H1 (cell line): ENCODE data around the gene NTPCR. TPM values are rescaled to one million over a fixed set of nuclear protein-coding genes. Genes with fewer than 3 reads are reported as not detected.

Source experiments
- BCL11A ChIP-seq, 2 experiments: IDR thresholded peaks; one replicate each; pipeline ENCODE4 v1.6.1; 2011; ENCODE audit warnings: low read depth in 2 of 2, low read length in 2 of 2, mild to moderate bottlenecking in 2 of 2
- CTBP2 ChIP-seq: IDR thresholded peaks from 2 replicates; pipeline ENCODE4 v1.7.0; 2011; ENCODE audit warnings: borderline replicate concordance, mild to moderate bottlenecking, moderate library complexity, mixed read lengths, low read length; ENCODE audit not compliant: insufficient read depth, insufficient read length
- KDM1A ChIP-seq: fragments of 200-600, 300-600 bp; sonication (generic); IDR thresholded peaks from 2 replicates; pipeline ENCODE4 v1.7.1; 2016; ENCODE audit warnings: mild to moderate bottlenecking, low read length, borderline replicate concordance
- POLR2AphosphoS5 ChIP-seq: IDR thresholded peaks from 2 replicates; pipeline ENCODE4 v1.6.1; 2011; ENCODE audit warnings: low read depth, low read length
- POU5F1 ChIP-seq: IDR thresholded peaks from 2 replicates; pipeline ENCODE4 v1.6.1; 2011; ENCODE audit warnings: low read depth, mild to moderate bottlenecking, low read length, moderate library complexity
- SUZ12 ChIP-seq: fragments of 200-600 bp; sonication (generic); IDR thresholded peaks from 2 replicates; pipeline ENCODE4 v1.6.1; 2012; ENCODE audit warnings: mild to moderate bottlenecking, inconsistent platforms, low read length, moderate library complexity, mixed read lengths
- TAF7 ChIP-seq: optimal IDR thresholded peaks from 2 replicates; pipeline ENCODE3; 2011; ENCODE audit warnings: low read depth, mild to moderate bottlenecking, inconsistent platforms, low read length, moderate library complexity, borderline replicate concordance
- TBP ChIP-seq: IDR thresholded peaks from 2 replicates; pipeline ENCODE4 v1.6.1; 2011; ENCODE audit warnings: low read depth, low read length, improper control_type of control experiment
- polyA plus RNA-seq, 7 experiments: library from polyadenylated mRNA; depleted of rRNA in 3 of 7; stranded (reverse) in 5 of 7; unstranded in 2 of 7; fragments of >200 nt in 5 of 7; fragments of 200-250 nt in 2 of 7; gene quantifications; 1 replicate in 5 of 7; 2 replicates in 1 of 7; 4 replicates in 1 of 7; pipeline versions ENCODE4 v1.2.1 to v1.2.3, GENCODE V29; 2011 to 2013; ENCODE audit warnings: missing spikeins in 2 of 7, mixed read lengths in 2 of 7
- total RNA-seq: library from RNA; stranded (reverse); fragmentation: NEBNext Ultra II Directional; extraction: Animal tissue kit (Norgen Biotek cat#: 25700); gene quantifications from 2 replicates; pipeline ENCODE4 v1.2.1, GENCODE V29; 2021
- TF ChIP-seq, protein P1 (sequence below): fragments of 300-600 bp; sonication (generic); IDR thresholded peaks from 2 replicates; pipeline ENCODE4 v1.7.1; 2012; ENCODE audit warnings: low read length, moderate library complexity, mild to moderate bottlenecking, inconsistent platforms; ENCODE audit not compliant: insufficient replicate concordance

Gene NTPCR
- total and polyA plus RNA-seq, 2 of the 8 experiments (the other 6 are each of a cell fraction or from before 2014, with no cell fraction given), result 22.6 to 73.1 TPM

DNA sequence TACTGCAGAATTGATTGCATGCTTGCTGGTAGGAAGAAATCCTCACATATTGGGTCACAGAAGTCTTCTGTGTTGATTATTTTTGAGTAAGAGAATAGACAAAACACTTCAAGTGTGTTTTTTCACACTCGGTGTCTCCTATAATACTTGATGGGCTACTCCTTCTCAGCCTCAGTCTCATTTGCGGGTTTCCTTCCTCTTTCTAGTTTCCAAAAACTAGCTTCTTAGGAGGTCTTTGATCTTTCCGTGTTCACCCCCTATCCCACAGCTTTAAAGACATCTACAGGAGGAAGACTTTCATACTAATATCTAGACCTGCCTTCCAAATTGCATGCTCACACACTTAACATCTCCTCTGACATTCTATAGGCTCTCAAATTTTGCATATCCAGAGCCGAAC is 40.7 kb upstream of the NTPCR start (continued):
- TF ChIP-seq KDM1A (no peak), BCL11A (IDR thresholded peaks at IDR 0.05; ENCODE audit: low read depth in 2 of 2, low read length in 2 of 2) (no peak), TAF7 (no peak), SUZ12 (no peak), CTBP2 (no peak), POLR2AphosphoS5 (no peak), POU5F1 (no peak), TBP (no peak)
- TF ChIP-seq, protein P1, sequence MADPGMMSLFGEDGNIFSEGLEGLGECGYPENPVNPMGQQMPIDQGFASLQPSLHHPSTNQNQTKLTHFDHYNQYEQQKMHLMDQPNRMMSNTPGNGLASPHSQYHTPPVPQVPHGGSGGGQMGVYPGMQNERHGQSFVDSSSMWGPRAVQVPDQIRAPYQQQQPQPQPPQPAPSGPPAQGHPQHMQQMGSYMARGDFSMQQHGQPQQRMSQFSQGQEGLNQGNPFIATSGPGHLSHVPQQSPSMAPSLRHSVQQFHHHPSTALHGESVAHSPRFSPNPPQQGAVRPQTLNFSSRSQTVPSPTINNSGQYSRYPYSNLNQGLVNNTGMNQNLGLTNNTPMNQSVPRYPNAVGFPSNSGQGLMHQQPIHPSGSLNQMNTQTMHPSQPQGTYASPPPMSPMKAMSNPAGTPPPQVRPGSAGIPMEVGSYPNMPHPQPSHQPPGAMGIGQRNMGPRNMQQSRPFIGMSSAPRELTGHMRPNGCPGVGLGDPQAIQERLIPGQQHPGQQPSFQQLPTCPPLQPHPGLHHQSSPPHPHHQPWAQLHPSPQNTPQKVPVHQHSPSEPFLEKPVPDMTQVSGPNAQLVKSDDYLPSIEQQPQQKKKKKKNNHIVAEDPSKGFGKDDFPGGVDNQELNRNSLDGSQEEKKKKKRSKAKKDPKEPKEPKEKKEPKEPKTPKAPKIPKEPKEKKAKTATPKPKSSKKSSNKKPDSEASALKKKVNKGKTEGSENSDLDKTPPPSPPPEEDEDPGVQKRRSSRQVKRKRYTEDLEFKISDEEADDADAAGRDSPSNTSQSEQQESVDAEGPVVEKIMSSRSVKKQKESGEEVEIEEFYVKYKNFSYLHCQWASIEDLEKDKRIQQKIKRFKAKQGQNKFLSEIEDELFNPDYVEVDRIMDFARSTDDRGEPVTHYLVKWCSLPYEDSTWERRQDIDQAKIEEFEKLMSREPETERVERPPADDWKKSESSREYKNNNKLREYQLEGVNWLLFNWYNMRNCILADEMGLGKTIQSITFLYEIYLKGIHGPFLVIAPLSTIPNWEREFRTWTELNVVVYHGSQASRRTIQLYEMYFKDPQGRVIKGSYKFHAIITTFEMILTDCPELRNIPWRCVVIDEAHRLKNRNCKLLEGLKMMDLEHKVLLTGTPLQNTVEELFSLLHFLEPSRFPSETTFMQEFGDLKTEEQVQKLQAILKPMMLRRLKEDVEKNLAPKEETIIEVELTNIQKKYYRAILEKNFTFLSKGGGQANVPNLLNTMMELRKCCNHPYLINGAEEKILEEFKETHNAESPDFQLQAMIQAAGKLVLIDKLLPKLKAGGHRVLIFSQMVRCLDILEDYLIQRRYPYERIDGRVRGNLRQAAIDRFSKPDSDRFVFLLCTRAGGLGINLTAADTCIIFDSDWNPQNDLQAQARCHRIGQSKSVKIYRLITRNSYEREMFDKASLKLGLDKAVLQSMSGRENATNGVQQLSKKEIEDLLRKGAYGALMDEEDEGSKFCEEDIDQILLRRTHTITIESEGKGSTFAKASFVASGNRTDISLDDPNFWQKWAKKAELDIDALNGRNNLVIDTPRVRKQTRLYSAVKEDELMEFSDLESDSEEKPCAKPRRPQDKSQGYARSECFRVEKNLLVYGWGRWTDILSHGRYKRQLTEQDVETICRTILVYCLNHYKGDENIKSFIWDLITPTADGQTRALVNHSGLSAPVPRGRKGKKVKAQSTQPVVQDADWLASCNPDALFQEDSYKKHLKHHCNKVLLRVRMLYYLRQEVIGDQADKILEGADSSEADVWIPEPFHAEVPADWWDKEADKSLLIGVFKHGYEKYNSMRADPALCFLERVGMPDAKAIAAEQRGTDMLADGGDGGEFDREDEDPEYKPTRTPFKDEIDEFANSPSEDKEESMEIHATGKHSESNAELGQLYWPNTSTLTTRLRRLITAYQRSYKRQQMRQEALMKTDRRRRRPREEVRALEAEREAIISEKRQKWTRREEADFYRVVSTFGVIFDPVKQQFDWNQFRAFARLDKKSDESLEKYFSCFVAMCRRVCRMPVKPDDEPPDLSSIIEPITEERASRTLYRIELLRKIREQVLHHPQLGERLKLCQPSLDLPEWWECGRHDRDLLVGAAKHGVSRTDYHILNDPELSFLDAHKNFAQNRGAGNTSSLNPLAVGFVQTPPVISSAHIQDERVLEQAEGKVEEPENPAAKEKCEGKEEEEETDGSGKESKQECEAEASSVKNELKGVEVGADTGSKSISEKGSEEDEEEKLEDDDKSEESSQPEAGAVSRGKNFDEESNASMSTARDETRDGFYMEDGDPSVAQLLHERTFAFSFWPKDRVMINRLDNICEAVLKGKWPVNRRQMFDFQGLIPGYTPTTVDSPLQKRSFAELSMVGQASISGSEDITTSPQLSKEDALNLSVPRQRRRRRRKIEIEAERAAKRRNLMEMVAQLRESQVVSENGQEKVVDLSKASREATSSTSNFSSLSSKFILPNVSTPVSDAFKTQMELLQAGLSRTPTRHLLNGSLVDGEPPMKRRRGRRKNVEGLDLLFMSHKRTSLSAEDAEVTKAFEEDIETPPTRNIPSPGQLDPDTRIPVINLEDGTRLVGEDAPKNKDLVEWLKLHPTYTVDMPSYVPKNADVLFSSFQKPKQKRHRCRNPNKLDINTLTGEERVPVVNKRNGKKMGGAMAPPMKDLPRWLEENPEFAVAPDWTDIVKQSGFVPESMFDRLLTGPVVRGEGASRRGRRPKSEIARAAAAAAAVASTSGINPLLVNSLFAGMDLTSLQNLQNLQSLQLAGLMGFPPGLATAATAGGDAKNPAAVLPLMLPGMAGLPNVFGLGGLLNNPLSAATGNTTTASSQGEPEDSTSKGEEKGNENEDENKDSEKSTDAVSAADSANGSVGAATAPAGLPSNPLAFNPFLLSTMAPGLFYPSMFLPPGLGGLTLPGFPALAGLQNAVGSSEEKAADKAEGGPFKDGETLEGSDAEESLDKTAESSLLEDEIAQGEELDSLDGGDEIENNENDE, result no peak
